GM23248 (cell line): ENCODE results near the gene SLC1A7. TPM values are rescaled to one million over a fixed set of nuclear protein-coding genes. Genes with fewer than 3 reads are reported as not detected.

ENCODE experiments used
- DNase-seq: peaks from one replicate; pipeline ENCODE4 v3.0.0-alpha.2; 2015
- H2AFZ ChIP-seq: fragments of 200-600 bp; sonication (generic); 2 replicates; pipeline ENCODE4 v1.6.1; 2016; ENCODE audit warnings: antibody characterized with exemption
- H3F3A ChIP-seq: fragments of 200-600 bp; sonication (generic); 2 replicates; pipeline ENCODE4 v1.6.1; 2016; ENCODE audit warnings: mild to moderate bottlenecking, antibody characterized with exemption, mixed run types; ENCODE audit not compliant: insufficient read depth
- H3K27ac ChIP-seq: fragments of 200-600 bp; sonication (generic); 2 replicates; pipeline ENCODE4 v1.5.1; 2016; ENCODE audit warnings: mild to moderate bottlenecking
- H3K27me3 ChIP-seq: fragments of 200-600 bp; sonication (generic); replicated peaks from 2 replicates; pipeline ENCODE4 v1.6.1; 2016; ENCODE audit warnings: mild to moderate bottlenecking; ENCODE audit not compliant: insufficient read depth
- H3K36me3 ChIP-seq: fragments of 200-600 bp; sonication (generic); 2 replicates; pipeline ENCODE4 v1.6.1; 2016; ENCODE audit warnings: low read depth, mild to moderate bottlenecking
- H3K4me1 ChIP-seq: fragments of 200-600 bp; sonication (generic); 2 replicates; pipeline ENCODE4 v1.6.1; 2016; ENCODE audit warnings: mild to moderate bottlenecking; ENCODE audit not compliant: insufficient read depth
- H3K4me2 ChIP-seq: fragments of 200-600 bp; sonication (generic); one replicate; pipeline ENCODE4 v1.6.1; 2016; ENCODE audit warnings: mild to moderate bottlenecking; ENCODE audit not compliant: unreplicated experiment
- H3K4me3 ChIP-seq: fragments of 200-600 bp; sonication (generic); 2 replicates; pipeline ENCODE4 v1.5.1; 2016; ENCODE audit warnings: mild to moderate bottlenecking
- H3K79me2 ChIP-seq: fragments of 200-600 bp; sonication (generic); 2 replicates; pipeline ENCODE4 v1.6.1; 2016; ENCODE audit warnings: mild to moderate bottlenecking; ENCODE audit not compliant: insufficient read depth
- H3K9ac ChIP-seq: fragments of 200-600 bp; sonication (generic); 2 replicates; pipeline ENCODE4 v1.6.1; 2016; ENCODE audit warnings: mild to moderate bottlenecking
- H3K9me2 ChIP-seq: fragments of 200-600 bp; sonication (generic); 2 replicates; pipeline ENCODE4 v1.6.1; 2016; ENCODE audit warnings: mixed run types, mild to moderate bottlenecking, moderate library complexity; ENCODE audit not compliant: insufficient read depth
- H3K9me3 ChIP-seq: fragments of 200-600 bp; sonication (generic); one replicate; pipeline ENCODE4 v1.6.1; 2017; ENCODE audit warnings: low read depth
- H4K20me1 ChIP-seq: fragments of 200-600 bp; sonication (generic); 2 replicates; pipeline ENCODE4 v1.6.0; 2016; ENCODE audit not compliant: insufficient read depth
- EZH2 ChIP-seq: fragments of 200-600 bp; sonication (generic); IDR thresholded peaks from 2 replicates; pipeline ENCODE4 v1.6.1; 2018; ENCODE audit warnings: antibody characterized with exemption, mild to moderate bottlenecking; ENCODE audit not compliant: insufficient read depth, poor library complexity, severe bottlenecking
- EZH2phosphoT487 ChIP-seq: fragments of 200-600 bp; sonication (generic); IDR thresholded peaks from 2 replicates; pipeline ENCODE4 v1.6.1; 2018; ENCODE audit warnings: antibody characterized with exemption, moderate library complexity, mild to moderate bottlenecking, low read depth; ENCODE audit not compliant: insufficient read depth
- WGBS, 2 experiments: methylation state at CpG; one replicate each; pipeline ENCODE4 v1.1.6; 2015 to 2017; ENCODE audit warnings: low lambda C conversion rate in 2 of 2, low coverage in 1 of 2; ENCODE audit errors: missing lambda C conversion rate in 2 of 2; 5-methylcytosine and 5-hydroxymethylcytosine counted together
- in situ Hi-C: fragments of 300-500 bp; cut with MboI; formaldehyde crosslinking; loops from 2 replicates; pipeline ENCODE4 v1.15.0; 2020
- polyA plus RNA-seq: library from polyadenylated mRNA; unstranded; fragments of >200 nt; fragmentation: Nextera tagmentation; extraction: Ambion mirVana; gene quantifications from 2 replicates; pipeline ENCODE4 v1.2.1, GENCODE V29; 2016
- total RNA-seq: library from RNA; depleted of rRNA; stranded (reverse); fragments of >200 nt; shearing (Covaris generic); gene quantifications from 2 replicates; pipeline ENCODE4 v1.2.3, GENCODE V29; 2014

The SLC1A7 gene
- total and polyA plus RNA-seq, 2 experiments from 2014 or later: 0.51 TPM; not detected in 1

GRCh38 chr1:53122201-53122885 is 20.1 kb downstream of the SLC1A7 start:
- peaks cover 10% of the 10 kb centered on the region; the same call in 1 of the 2 replicates for H3F3A ChIP-seq
- H3K9ac ChIP-seq: peak overlapping the region; percentile 84
- peak overlapping the region; percentile 48 for H2AFZ ChIP-seq
- WGBS, 2 experiments: 3 to 8% methylated on average over 10 of the region's 10 CpGs
- TF ChIP-seq EZH2phosphoT487 (no peak), EZH2 (no peak)
- H4K20me1 ChIP-seq: no peaks in the 10 kb centered on the region
- DNase-seq: peak; percentile 91
- H3K9me2 ChIP-seq: no peaks in the 10 kb centered on the region
- peak overlapping the region; percentile 98 for H3K27ac ChIP-seq
- H3K4me3 ChIP-seq: no peak overlapping the region
- H3K36me3 ChIP-seq: no peaks in the 10 kb centered on the region
- no peaks in the 10 kb centered on the region for H3K27me3 ChIP-seq
- peak overlapping the region; percentile 22 for H3K4me2 ChIP-seq
- in situ Hi-C loops: no loop called here
- no peaks in the 10 kb centered on the region for H3K79me2 ChIP-seq
- peaks cover 44% of the 10 kb centered on the region for H3K4me1 ChIP-seq
- no peaks in the 10 kb centered on the region for H3K9me3 ChIP-seq

DNA sequence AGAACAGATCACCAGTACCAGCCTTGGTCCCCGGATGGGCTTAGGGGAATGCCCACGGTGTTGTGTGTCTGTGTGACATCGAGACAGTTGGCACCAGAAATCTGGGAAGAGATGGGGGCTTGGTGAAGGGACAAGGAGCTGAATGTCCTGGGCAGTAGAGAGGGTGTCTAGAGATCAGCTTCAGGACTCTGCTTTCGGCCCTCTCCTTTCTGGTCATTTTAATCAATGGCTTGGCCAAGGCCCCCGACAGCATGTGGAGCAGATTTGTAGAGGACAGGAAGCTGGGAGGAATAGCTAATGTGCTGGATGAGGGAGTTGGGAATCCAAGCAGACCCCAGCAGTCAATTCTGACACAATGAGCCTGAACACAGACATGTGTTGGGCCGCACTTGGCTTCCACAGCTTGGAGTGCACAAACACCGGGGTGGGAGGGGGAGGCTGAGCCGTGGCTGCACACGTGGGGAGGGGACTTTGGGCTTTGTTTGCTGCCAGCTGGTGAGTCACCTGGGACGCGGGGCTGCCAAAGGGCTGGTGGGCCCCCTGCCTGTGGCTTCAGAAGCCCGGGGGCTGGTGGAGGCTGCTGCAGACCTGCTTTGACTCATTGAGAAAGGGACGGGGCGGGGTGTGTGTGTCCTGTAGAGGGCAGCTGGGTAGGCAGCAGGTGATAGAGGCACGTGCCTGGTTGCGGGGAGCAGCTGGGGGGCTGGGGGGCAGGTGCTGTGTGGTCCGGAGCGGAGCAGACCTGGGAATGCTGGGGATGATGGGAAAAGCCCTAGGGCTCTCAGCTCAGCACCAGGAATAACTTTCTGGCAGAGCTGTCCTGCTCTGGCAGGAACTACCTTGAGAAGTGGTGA is 20.9 kb downstream of the SLC1A7 start:
- in situ Hi-C loops: no loop called here
- H3K27me3 ChIP-seq: no peaks in the 10 kb centered on the region
- peaks cover 44% of the 10 kb centered on the region for H3K4me1 ChIP-seq
- H3F3A ChIP-seq: peaks cover 10% of the 10 kb centered on the region; the same call in 1 of the 2 replicates
- TF ChIP-seq EZH2 (no peak), EZH2phosphoT487 (no peak)
- H3K27ac ChIP-seq: peak overlapping the region; percentile 98
- H3K4me3 ChIP-seq: no peak overlapping the region
- DNase-seq: peak; percentile 67
- H2AFZ ChIP-seq: no peak overlapping the region
- no peaks in the 10 kb centered on the region for H3K9me2 ChIP-seq
- WGBS, 2 experiments: 27 to 32% methylated on average over 13 to 17 of the region's 18 CpGs
- H3K9ac ChIP-seq: peak overlapping the region; percentile 84
- H3K79me2 ChIP-seq: no peaks in the 10 kb centered on the region
- H3K4me2 ChIP-seq: peak overlapping the region; percentile 11
- no peaks in the 10 kb centered on the region for H4K20me1 ChIP-seq
- no peaks in the 10 kb centered on the region for H3K9me3 ChIP-seq
- H3K36me3 ChIP-seq: no peaks in the 10 kb centered on the region

- WGBS, 2 experiments: 88 to 89% methylated on average over 12 of the region's 12 CpGs
- Histone ChIP-seq H3K27ac (no peak overlapping the region), H3K79me2 (no peaks in the 10 kb centered on the region), H3K4me2 (no peak overlapping the region), H3K9ac (no peak overlapping the region), H4K20me1 (no peaks in the 10 kb centered on the region), H3K36me3 (no peaks in the 10 kb centered on the region), H3K4me3 (no peak overlapping the region), H3K4me1 (peaks cover 38% of the 10 kb centered on the region), H3K27me3 (no peaks in the 10 kb centered on the region), H2AFZ (no peak overlapping the region), H3K9me3 (no peaks in the 10 kb centered on the region), H3F3A (peaks cover 10% of the 10 kb centered on the region; the same call in 1 of the 2 replicates), H3K9me2 (no peaks in the 10 kb centered on the region)
- in situ Hi-C loops: no loop called here
- TF ChIP-seq EZH2 (no peak), EZH2phosphoT487 (no peak)
- DNase-seq: no peak
Measured at GRCh38 chr1:53120659-53121058, 21.8 kb downstream of the SLC1A7 start.

- no peak overlapping the region for H2AFZ ChIP-seq
- H3K36me3 ChIP-seq: no peaks in the 10 kb centered on the region
- TF ChIP-seq EZH2phosphoT487 (no peak), EZH2 (no peak)
- H3K9me2 ChIP-seq: no peaks in the 10 kb centered on the region
- WGBS, 2 experiments: 77 to 95% methylated on average over 9 of the region's 9 CpGs
- H3K27ac ChIP-seq: no peak overlapping the region
- no peak for DNase-seq
- no peaks in the 10 kb centered on the region for H3K27me3 ChIP-seq
- H3K4me1 ChIP-seq: peaks cover 17% of the 10 kb centered on the region
- peaks cover 6% of the 10 kb centered on the region for H3F3A ChIP-seq
- no peak overlapping the region for H3K4me2 ChIP-seq
- H3K79me2 ChIP-seq: no peaks in the 10 kb centered on the region
- no peak overlapping the region for H3K9ac ChIP-seq
- no peaks in the 10 kb centered on the region for H3K9me3 ChIP-seq
- no peaks in the 10 kb centered on the region for H4K20me1 ChIP-seq
- in situ Hi-C loops: no loop called here
- H3K4me3 ChIP-seq: no peak overlapping the region
Measured at GRCh38 chr1:53117836-53118235, 24.6 kb downstream of the SLC1A7 start.
